OCI-LY3 (cell line): ENCODE measurements around the gene VAV3.

Source experiments
- CTCF ChIP-seq: fragments of 200-600, 300-600 bp; sonication (generic); IDR thresholded peaks from 2 replicates; pipeline ENCODE4 v1.5.1; 2014; ENCODE audit warnings: antibody characterized with exemption, low read length, low read depth
- EZH2phosphoT487 ChIP-seq: fragments of 200-600 bp; shearing (Covaris generic); IDR thresholded peaks from 2 replicates; pipeline ENCODE4 v1.6.1; 2018; ENCODE audit warnings: antibody characterized with exemption, mixed run types, low read depth

GRCh38 chr1:107707111-107707510 lies 257.9 kb downstream of the VAV3 start:
- TF ChIP-seq CTCF (no peak), EZH2phosphoT487 (no peak)
